Dermis microvascular lymphatic vessel endothelial cell (primary cell): ENCODE measurements around the gene CHST8. TPM values are rescaled to one million over a fixed set of nuclear protein-coding genes. Genes with fewer than 3 reads are reported as not detected.
"Not testable (repeated sequence)": the region's sequence is repeated elsewhere in the genome, so short reads cannot be mapped to it uniquely, and the experiment has no call there.

Source experiments
- DNase-seq, 2 donors: peaks; one replicate each; pipeline versions ENCODE4 v3.0.0 to v3.0.0-alpha.2; 2010; ENCODE audit warnings: low read depth in 2 of 2
- total RNA-seq: library from RNA; depleted of rRNA; stranded (reverse); fragments of >200 nt; gene quantifications from 2 replicates; pipeline ENCODE4 v1.2.1, GENCODE V29; 2014

The CHST8 gene
- total RNA-seq, 1 donor from 2014 or later: under 0.01 TPM

DNA sequence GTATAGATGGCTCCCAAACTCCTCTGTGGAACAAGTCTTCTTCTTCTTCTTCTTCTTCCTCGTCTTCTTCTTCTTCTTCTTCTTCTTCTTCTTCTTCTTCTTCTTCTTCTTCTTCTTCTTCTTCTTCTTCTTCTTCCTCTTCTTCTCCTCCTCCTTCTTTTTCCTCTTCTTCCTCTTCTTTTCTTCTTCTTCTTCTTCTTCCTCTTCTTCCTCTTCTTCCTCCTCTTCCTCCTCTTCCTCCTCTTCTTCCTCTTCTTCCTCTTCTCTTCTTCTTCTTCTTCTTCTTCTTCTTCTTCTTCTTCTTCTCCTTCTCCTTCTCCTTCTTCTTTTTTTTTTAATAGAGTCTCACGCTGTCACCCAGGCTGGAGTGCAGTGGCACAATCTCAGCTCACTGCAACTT is 3.4 kb upstream of the CHST8 start:
- not testable (repeated sequence) for DNase-seq

DNA sequence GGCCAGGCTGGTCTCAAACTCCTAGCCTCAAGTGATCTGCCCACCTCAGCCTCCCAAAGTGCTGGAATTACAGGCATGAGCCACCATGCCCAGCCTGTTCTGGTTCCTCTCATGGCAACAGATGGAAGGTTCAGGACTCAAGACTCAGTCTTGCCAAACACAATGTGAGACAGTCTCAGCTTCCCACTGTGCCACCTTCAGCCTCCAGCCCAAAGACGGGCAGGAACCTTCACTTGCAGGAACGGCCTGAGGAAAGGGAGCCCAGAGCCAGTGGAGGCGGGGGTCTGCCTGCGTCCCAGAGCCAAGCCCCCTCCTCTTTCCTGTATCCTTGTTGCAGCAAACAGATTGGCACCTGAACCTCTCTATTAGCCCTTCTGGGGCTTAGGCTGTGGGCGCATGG is 2.9 kb upstream of the CHST8 start:
- DNase-seq: no peak

GRCh38 chr19:33620611-33621010 is 1.1 kb upstream of the CHST8 start:
- DNase-seq: no peak

GRCh38 chr19:33621065-33621785 is 528 bp upstream of the CHST8 start:
- DNase-seq: no peak

DNA sequence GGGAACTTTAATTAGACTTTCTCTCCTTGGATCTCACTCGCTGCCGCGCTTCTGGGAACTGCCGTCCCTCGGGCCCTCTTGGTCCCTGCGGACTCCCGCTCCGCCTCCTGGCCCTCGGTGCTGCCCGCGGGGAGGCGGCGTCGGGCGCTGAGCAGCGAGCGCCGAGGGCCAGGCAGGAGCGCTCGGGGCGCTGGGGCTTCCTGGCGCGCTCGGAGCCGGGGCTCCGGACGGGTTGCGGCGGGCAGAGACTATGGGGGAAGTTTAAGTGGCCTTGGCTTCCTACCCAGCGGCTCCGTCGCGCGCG is 704 bp downstream of the CHST8 start:
- DNase-seq: no peak

GRCh38 chr19:33622809-33623511 is 1.2 kb downstream of the CHST8 start:
- DNase-seq: no peak

DNA sequence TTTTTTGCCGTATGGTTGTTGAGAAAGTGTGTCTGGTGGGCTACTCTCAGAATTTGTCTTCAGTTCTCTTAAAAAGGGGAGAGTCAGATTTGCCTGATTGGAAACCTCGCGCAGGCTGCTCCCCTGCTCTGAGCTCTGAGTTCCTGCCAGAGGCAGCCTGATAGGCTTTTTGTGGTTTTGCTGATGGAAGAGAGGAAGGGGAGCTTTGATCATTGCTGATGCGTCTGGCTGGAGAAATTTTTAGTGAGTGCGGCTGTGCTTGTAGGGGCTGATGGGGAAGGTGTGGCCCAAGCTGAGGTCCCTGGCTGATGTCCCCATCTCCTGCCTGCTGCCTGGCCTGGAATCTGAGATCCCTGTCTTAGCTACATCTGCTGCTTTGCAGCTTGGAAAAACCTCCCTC is 2.8 kb downstream of the CHST8 start:
- no peak for DNase-seq

DNA sequence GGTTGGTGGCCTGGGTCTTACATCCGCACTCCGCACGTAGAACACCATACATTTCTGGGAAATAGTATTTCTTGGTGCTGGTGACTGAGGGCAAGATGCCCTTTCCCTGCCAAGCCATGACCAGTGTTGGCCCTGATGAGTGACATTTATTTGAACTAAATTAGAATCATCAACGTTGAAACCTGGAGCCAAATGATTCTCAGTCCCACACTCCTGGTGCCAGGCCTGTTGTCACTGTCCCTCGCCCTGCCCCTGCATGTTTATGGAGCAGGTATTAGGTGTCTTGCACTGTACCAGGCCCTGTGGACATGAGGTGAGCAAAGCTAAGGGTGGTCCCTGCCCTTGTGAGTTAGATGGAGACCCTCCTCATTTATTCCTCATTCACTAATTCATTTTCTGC is 5.8 kb downstream of the CHST8 start:
- DNase-seq: no peak

GRCh38 chr19:33627962-33628839 is 6.4 kb downstream of the CHST8 start:
- DNase-seq: no peak

DNA sequence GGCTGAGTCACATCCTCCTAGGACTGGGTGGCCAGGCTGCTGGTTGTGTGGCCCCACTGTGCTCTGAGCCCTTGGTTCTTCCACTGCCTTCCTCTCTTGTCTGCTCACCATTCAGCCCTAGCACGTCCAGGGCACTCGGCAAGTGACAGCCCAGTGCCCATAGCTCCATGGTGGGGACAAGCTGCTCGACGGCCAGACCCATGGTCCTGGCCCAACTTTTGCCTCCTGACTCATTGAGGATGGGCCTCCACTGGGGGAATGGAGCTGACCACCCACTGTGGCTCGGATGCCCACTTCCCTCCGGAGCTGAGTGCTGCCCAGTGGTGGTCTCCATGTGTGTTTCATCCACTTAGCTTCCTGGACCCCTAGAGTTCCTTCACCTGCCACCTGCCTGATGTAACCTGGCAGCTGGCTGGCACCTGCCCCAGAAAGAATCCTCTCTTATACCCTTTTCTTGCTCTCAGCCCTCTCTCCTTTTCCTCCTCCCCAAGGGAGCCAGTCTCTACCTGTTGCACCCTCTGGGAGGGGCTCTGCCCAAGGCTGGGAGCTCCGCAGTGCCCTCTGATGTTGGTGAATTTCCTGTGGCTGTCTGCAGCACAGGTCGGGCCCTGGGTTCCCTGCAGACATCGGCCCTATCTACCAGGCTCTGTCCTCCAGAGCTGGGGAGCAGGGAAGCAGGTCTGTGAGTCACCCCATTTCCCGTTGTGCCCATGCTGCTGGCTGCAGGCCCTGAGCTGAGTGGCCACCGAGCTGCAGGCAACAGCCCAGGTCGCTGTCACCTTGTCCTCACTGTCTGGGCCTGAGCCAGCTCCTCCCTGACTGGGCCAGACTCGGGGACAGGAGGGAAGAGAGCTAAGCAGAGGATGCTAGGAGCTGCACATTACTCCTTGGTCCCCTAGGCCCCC is 7.4 kb downstream of the CHST8 start:
- no peak for DNase-seq

- DNase-seq: no peak
Observed at GRCh38 chr19:33629826-33630375, 8.1 kb downstream of the CHST8 start.

DNA sequence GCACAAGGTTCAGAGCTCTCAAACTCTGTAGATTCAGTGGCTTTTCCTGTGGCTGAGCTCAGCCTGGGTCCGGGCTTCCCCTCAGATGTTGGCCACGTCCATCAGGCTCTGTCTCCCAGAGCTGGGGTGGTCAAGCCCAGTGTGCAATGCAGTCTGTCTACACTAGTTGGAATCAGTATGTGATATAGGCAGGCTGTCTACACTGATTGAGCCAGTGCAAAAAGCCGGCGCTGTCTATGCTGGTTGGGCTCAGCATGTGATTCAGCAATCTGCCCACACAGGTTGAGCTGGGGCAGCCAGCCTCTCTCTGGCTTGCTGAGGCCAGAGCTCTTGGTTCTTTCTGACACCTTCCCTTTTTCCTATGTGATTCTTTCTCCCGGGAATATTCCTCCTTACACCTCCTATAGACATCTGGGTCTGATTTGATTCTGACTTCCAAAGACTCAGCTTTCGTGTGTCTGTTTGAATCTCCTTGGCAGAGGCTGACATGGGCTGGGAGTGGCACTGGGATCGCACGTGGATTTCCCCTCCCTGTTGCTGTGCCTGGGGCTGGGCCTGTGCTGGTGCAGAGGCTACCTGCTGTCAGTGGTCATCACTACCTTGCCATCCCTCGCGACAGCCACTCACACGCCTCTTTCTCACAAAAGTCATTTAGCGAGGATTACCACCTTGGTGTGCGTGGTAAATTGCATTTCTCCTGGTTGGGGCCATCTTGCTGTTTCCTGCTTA is 9.3 kb downstream of the CHST8 start:
- DNase-seq: no peak

DNA sequence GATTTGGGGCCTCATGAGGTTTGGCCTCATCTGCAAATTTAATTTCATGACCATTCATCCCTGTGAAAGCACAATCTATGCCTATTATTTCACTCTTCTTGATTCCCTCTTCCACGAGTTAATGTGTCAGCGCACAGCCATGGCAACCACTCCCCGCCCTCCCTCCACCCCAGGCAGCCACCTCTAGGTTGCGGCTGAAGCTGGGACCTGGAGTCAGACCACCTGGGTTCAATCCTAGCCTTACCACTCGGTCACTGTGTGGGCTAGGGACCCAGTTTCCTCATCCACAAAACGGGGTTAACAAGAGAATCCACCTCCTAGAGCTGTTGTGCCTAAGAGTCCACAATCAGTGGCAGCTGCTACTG is 9.8 kb downstream of the CHST8 start:
- no peak for DNase-seq

GRCh38 chr19:33634361-33635091 is 12.8 kb downstream of the CHST8 start:
- DNase-seq: no peak

DNA sequence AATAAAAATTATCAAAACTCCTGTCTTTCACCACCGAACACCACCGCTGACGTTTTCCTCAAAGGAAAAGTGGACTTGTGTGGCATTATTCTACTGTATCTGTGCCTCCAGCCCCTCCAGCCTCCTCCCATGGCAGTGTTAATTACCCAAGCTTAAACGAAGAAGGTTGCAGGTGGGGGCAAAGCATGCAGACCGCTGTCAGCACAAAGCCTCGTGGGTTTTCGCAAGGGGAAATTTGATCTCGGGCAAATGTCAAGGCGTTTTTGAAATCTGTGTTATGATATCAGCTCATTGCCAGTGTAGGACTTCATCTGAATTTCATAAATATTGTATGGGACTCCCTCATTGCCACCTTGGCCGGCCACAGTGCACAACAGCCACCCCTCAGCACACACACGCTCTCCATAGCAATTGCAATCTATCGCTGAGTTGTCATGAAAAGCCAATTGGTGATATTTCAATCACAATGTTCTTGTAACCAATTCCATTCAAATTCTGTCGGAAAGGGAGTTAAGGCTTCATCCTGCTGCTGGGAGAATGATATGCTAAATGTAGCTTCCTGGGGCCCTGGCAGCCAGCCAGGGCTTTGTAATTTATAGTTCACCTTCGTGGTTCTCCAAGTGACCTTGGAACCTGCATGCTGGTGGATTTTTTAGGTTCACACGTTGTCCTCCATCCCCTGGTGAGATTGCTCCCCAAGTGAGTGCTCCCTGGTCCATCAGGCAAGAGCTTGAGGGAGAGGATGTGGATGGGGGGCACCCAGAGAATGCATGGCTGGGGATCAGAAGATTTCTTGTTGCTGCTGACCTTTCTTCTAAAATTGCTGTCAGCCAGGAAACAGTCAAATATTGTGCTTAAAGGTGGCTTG is 16.6 kb downstream of the CHST8 start:
- no peak for DNase-seq

DNA sequence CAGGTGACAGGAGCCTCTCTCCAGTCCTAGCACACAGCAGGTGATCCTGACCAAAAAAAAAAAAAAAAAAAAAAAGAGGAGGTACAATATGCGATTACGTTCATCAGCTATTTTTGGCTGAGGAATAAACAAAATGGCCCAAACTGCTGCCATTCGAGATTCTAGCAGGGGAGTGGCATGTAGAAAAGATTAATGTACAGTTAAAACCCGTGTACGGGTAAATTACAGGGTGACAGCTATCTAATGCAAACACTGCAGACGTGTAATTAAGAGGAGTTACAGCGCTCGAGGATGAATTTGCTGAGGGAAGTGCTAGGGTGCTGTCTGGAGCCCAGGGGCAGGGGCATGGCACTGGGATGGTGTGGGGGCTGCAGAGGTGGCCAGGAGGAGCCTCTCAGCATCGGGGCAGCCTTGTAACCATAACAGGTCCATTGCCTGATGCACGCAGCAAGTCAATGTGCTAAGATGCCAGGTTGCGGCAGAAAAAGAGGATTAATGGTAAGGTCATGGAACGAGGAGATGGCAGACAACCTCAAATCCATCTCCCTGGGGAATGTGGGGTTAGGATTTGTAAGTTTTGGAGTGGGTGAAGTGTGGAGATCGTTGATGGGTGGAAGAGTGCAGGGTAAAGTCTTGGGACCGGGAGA is 17.4 kb downstream of the CHST8 start:
- no peak for DNase-seq

DNA sequence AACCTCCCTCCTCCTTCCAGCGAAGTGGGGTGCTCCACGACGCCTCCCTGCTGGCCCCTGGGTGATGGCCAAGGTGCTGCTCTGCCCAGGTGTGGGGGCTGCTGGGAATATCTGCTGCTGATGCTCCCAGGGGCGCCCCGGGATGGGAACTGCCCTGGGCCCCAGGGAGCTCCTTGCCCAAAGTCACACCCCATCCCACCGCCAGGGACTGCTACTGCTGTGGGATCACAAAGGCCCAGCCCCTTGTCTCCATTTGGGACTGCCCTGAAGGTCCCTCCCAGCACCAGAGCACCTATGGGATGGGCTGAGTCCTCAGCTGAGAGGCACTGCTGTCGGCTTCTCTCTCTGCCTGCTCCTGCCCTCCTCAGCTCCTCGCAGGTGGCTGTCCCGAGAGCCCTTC is 19.0 kb downstream of the CHST8 start:
- no peak for DNase-seq

DNA sequence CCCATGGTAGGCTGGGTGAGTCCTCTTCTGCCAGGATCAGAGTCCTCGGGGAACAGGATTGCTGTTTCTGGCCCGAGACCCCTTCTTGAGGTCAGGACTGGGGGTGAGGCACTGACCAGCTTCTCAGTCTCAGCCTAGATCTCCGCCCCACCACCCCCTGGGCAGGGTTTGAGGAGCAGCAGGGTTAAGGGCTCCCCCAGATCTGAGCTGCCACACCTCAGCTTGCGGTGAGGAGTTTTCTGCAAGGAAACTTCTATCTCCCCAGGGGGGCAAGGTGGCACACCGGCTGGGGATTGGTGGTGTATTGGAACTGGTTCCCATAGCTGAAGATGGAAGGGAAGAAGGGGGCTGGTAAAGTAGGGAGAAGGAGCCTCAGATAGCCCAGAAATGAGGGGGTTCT is 19.5 kb downstream of the CHST8 start:
- DNase-seq: no peak
